Vagina (tissue), 2 donors: Measurements from ENCODE around the gene IL1RAPL2. TPM values are rescaled to one million over a fixed set of nuclear protein-coding genes. Genes with fewer than 3 reads are reported as not detected.

ENCODE experiments used
- DNase-seq, 2 donors: peaks; one replicate each; pipeline ENCODE4 v3.0.0-alpha.2; 2017; ENCODE audit errors: extremely low spot score in 2 of 2
- H3K27ac ChIP-seq: fragments of 200-600 bp; sonication (generic); one replicate; pipeline ENCODE4 v1.5.1; 2019
- H3K27me3 ChIP-seq: fragments of 200-600 bp; sonication (generic); one replicate; pipeline ENCODE4 v1.5.1; 2019
- H3K36me3 ChIP-seq, 2 donors: fragments of 200-600 bp; sonication (generic); one replicate each; pipeline ENCODE4 v1.5.1; 2017 to 2019
- H3K4me1 ChIP-seq: fragments of 200-600 bp; sonication (generic); one replicate; pipeline ENCODE4 v1.5.1; 2019
- H3K4me3 ChIP-seq, 2 donors: fragments of 200-600 bp; sonication (generic); 1 replicate in 1 of 2; 2 replicates in 1 of 2; pipeline ENCODE4 v1.5.1; 2016 to 2019
- H3K9me3 ChIP-seq: fragments of 200-600 bp; sonication (generic); one replicate; pipeline ENCODE4 v1.5.1; 2019
- POLR2A ChIP-seq, 2 donors: fragments of 450-650 bp; IDR thresholded peaks; one replicate each; pipeline ENCODE4 v1.6.1; 2017; ENCODE audit warnings: antibody characterized with exemption in 2 of 2, mild to moderate bottlenecking in 2 of 2, moderate library complexity in 2 of 2
- POLR2AphosphoS5 ChIP-seq, 2 donors: sonication (generic); formaldehyde crosslinking; IDR thresholded peaks; one replicate each; pipeline ENCODE4 v1.9.0; 2017; ENCODE audit warnings: antibody characterized with exemption in 2 of 2, mild to moderate bottlenecking in 2 of 2, low read depth in 1 of 2; ENCODE audit not compliant: insufficient read depth in 1 of 2
- intact Hi-C: fragments of 100-400 bp; cut with DNase I; formaldehyde crosslinking; loops from one replicate; pipeline ENCODE4 v1.15.1; 2023
- total RNA-seq: library from RNA; depleted of rRNA; stranded (reverse); fragments of >200 nt; gene quantifications from one replicate; pipeline ENCODE4 v1.2.3, GENCODE V29; 2016
- TF ChIP-seq, protein P1 (sequence below), 3 experiments: fragments of 450-650 bp in 2 of 3; fragments of 200-600 bp in 1 of 3; sonication (generic) in 1 of 3; IDR thresholded peaks; one replicate each; pipeline ENCODE4 v1.5.1; 2017 to 2019; ENCODE audit warnings: antibody characterized with exemption in 3 of 3, mild to moderate bottlenecking in 2 of 3, moderate library complexity in 2 of 3

The IL1RAPL2 gene
- total RNA-seq, 1 donor from 2014 or later, result 0.25 TPM

DNA sequence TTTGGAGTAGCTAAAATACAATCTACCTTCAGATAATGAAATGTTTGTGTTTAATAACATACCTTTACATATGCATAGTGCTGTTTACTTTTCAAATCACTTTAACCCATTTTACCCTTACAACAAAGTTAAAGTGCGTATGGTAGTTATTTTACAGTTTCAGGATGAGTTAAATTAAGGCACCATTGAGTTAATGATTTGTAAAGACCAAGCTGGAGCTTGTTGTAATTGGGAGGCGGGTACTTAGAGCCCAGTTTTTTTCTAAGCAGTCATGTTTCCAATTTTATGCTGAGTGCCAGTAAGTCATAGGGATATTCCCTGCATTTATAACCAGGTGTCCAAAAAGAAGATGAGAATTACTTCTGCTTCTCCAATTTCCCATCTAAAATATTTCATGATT is 1172.2 kb downstream of the IL1RAPL2 start:
- Histone ChIP-seq H3K4me3 (no peak overlapping the region), H3K27me3 (no peaks in the 10 kb centered on the region), H3K4me1 (no peaks in the 10 kb centered on the region), H3K27ac (no peak overlapping the region), H3K36me3 (no peaks in the 10 kb centered on the region), H3K9me3 (no peaks in the 10 kb centered on the region)
- DNase-seq, result no peak
- TF ChIP-seq, protein P1, sequence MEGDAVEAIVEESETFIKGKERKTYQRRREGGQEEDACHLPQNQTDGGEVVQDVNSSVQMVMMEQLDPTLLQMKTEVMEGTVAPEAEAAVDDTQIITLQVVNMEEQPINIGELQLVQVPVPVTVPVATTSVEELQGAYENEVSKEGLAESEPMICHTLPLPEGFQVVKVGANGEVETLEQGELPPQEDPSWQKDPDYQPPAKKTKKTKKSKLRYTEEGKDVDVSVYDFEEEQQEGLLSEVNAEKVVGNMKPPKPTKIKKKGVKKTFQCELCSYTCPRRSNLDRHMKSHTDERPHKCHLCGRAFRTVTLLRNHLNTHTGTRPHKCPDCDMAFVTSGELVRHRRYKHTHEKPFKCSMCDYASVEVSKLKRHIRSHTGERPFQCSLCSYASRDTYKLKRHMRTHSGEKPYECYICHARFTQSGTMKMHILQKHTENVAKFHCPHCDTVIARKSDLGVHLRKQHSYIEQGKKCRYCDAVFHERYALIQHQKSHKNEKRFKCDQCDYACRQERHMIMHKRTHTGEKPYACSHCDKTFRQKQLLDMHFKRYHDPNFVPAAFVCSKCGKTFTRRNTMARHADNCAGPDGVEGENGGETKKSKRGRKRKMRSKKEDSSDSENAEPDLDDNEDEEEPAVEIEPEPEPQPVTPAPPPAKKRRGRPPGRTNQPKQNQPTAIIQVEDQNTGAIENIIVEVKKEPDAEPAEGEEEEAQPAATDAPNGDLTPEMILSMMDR (IDR thresholded peaks at IDR 0.05), result no peak
- TF ChIP-seq POLR2A (IDR thresholded peaks at IDR 0.05) (no peak), POLR2AphosphoS5 (IDR thresholded peaks at IDR 0.05; ENCODE audit: insufficient read depth in 1 of 2, low read depth in 1 of 2) (no peak)
- intact Hi-C loops, result no loop called here

DNA sequence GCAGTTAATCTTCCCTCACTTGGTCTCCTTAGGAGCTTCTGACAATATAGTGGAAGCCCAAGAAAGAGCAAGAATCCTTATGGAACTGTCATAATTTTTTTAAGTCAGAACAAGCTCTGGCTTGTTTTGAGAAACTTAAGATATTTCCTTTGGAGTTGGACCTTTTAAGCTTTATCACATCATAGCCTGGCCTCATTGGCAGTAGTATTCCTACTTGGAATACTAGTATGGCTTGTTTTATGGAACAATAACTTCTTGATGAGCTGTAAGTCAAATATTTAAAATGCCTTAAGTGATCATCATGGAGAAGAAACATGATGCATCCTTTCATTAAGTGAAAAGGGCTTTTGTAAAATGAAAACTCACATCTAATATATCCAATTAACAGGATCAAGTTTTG is 1178.3 kb downstream of the IL1RAPL2 start:
- TF ChIP-seq POLR2AphosphoS5 (IDR thresholded peaks at IDR 0.05; ENCODE audit: insufficient read depth in 1 of 2, low read depth in 1 of 2) (no peak), POLR2A (IDR thresholded peaks at IDR 0.05) (no peak)
- TF ChIP-seq, protein P1 (IDR thresholded peaks at IDR 0.05), result no peak
- Histone ChIP-seq H3K9me3 (no peaks in the 10 kb centered on the region), H3K27me3 (no peaks in the 10 kb centered on the region), H3K4me1 (no peaks in the 10 kb centered on the region), H3K27ac (no peak overlapping the region), H3K4me3 (no peak overlapping the region), H3K36me3 (no peaks in the 10 kb centered on the region)
- intact Hi-C loops, result no loop called here
- DNase-seq, result no peak

DNA sequence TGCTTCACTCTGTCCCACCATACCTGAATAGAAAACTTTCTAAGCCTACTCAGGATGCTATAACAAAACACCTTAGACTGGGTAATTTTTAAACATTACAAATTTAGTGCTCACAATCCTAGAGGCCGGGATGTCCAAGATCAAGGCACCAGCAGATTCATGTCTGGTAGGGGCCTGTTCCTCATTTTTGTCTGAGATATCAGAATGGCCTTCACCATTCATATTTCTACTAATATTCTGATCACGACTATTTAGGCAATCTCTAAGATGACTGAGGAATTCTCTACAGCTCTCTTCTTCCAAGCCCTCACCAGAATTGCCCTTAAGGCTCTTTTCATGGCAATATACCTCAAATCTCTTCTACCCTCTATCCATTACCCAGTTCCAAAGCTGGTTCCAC is 1178.9 kb downstream of the IL1RAPL2 start:
- Histone ChIP-seq H3K36me3 (no peaks in the 10 kb centered on the region), H3K27ac (no peak overlapping the region), H3K27me3 (no peaks in the 10 kb centered on the region), H3K4me1 (no peaks in the 10 kb centered on the region), H3K4me3 (no peak overlapping the region), H3K9me3 (no peaks in the 10 kb centered on the region)
- TF ChIP-seq, protein P1 (IDR thresholded peaks at IDR 0.05), result no peak
- TF ChIP-seq POLR2A (IDR thresholded peaks at IDR 0.05) (no peak), POLR2AphosphoS5 (IDR thresholded peaks at IDR 0.05; ENCODE audit: insufficient read depth in 1 of 2, low read depth in 1 of 2) (no peak)
- no peak for DNase-seq
- intact Hi-C loops, result no loop called here

DNA sequence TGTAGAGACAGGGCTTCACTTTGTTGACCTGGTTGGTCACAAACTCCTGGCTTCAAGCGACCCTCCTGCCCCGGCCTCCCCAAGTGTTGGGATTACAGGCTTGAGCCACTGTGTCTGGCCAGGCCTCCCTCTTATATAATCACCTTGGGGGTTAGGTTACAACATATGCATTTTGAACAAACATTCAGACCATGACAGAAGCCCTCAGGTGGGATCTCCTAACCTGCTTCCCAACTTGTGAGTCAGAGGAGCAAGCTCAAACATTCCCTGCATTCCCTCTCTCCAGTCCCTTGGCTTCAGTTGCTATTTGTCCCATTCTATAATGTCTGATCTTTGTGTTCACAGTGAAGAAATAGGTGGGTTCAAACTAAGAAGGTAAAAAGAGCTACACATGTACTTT is 1179.9 kb downstream of the IL1RAPL2 start:
- Histone ChIP-seq H3K9me3 (no peaks in the 10 kb centered on the region), H3K4me3 (no peak overlapping the region), H3K27ac (no peak overlapping the region), H3K36me3 (no peaks in the 10 kb centered on the region), H3K27me3 (no peaks in the 10 kb centered on the region), H3K4me1 (no peaks in the 10 kb centered on the region)
- TF ChIP-seq, protein P1 (IDR thresholded peaks at IDR 0.05), result no peak
- TF ChIP-seq POLR2AphosphoS5 (IDR thresholded peaks at IDR 0.05; ENCODE audit: insufficient read depth in 1 of 2, low read depth in 1 of 2) (no peak), POLR2A (IDR thresholded peaks at IDR 0.05) (no peak)
- no peak for DNase-seq
- intact Hi-C loops, result no loop called here

DNA sequence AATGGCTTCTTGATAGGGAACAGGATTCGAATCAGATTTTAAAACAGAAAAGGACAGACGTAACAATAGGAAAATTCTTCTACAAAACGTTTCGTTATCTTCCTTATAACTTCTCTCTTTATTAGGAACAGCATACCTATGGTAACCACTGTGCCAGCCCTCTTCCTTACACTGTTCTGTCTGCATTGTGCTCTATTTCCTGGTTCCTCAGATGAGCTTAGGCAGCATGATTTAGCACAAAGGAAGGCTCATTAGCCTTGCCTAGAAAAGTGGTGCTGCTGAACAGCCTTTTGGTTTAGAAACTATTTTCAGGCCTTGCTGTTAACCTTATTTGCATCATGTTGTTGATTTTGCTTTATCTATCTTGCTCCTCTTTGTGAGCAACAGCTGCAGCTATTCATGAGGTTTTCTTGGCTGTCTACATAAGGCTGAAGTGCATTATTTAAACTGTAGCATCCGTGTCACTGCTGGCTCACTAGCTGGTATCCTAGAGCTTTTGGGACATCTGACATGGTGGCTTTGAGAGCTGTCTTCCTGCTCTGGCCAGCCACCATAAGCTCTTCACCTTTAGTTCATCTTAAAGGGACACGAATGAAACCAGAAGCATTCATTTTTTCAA is 1186.4 kb downstream of the IL1RAPL2 start:
- no peaks in the 10 kb centered on the region for H3K4me1 ChIP-seq
- no peak overlapping the region for H3K27ac ChIP-seq
- no peaks in the 10 kb centered on the region for H3K36me3 ChIP-seq
- no peaks in the 10 kb centered on the region for H3K9me3 ChIP-seq
- no peak for DNase-seq
- no peak for TF ChIP-seq POLR2A (IDR thresholded peaks at IDR 0.05)
- no peak for TF ChIP-seq POLR2AphosphoS5 (IDR thresholded peaks at IDR 0.05; ENCODE audit: insufficient read depth in 1 of 2, low read depth in 1 of 2)
- TF ChIP-seq, protein P1 (IDR thresholded peaks at IDR 0.05), result no peak
- no peaks in the 10 kb centered on the region for H3K27me3 ChIP-seq
- no peak overlapping the region for H3K4me3 ChIP-seq
- intact Hi-C loops, result no loop called here
